Measurements from ENCODE around the gene ZBTB4.

The ZBTB4 gene

GRCh38 chr17:7508145-7508544 lies 28.7 kb upstream of the ZBTB4 start:
- TF ChIP-seq CTCF (IDR thresholded peaks at IDR 0.05): no peak
- H3K4me1 ChIP-seq (ENCODE audit: control insufficient read depth in 1 of 2, insufficient read depth in 1 of 2, low read depth in 1 of 2, low read length in 1 of 2): no peaks in the 10 kb centered on the region
- peaks cover 100% of the 10 kb centered on the region for H3K36me3 ChIP-seq

GRCh38 chr17:7503521-7503920 lies 24.1 kb upstream of the ZBTB4 start:
- H3K4me1 ChIP-seq (ENCODE audit: control insufficient read depth in 1 of 2, insufficient read depth in 1 of 2, low read depth in 1 of 2, low read length in 1 of 2): no peaks in the 10 kb centered on the region
- no peak overlapping the region for H3K4me3 ChIP-seq (ENCODE audit: low read depth in 1 of 2, low read length in 1 of 2)
- no peak for TF ChIP-seq CTCF (IDR thresholded peaks at IDR 0.05)
- H3K27ac ChIP-seq: no peak overlapping the region
- H3K27me3 ChIP-seq: no peaks in the 10 kb centered on the region
- peaks cover 100% of the 10 kb centered on the region for H3K36me3 ChIP-seq
- no peaks in the 10 kb centered on the region for H3K9me3 ChIP-seq

More at GRCh38 chr17:7508145-7508544, 28.7 kb upstream of the ZBTB4 start:
- H3K4me3 ChIP-seq (ENCODE audit: low read depth in 1 of 2, low read length in 1 of 2): no peak overlapping the region
- H3K9me3 ChIP-seq: no peaks in the 10 kb centered on the region
- no peaks in the 10 kb centered on the region for H3K27me3 ChIP-seq
- H3K27ac ChIP-seq: no peak overlapping the region

- peaks cover 100% of the 10 kb centered on the region for H3K36me3 ChIP-seq
- no peaks in the 10 kb centered on the region for H3K4me1 ChIP-seq (ENCODE audit: control insufficient read depth in 1 of 2, insufficient read depth in 1 of 2, low read depth in 1 of 2, low read length in 1 of 2)
- no peak overlapping the region for H3K4me3 ChIP-seq (ENCODE audit: low read depth in 1 of 2, low read length in 1 of 2)
- no peaks in the 10 kb centered on the region for H3K27me3 ChIP-seq
- no peak overlapping the region for H3K27ac ChIP-seq
- TF ChIP-seq CTCF (IDR thresholded peaks at IDR 0.05): no peak
- no peaks in the 10 kb centered on the region for H3K9me3 ChIP-seq
Measured at GRCh38 chr17:7502987-7503386, 23.6 kb upstream of the ZBTB4 start.

GRCh38 chr17:7502171-7502847 lies 22.9 kb upstream of the ZBTB4 start:
- Histone ChIP-seq H3K27ac (no peak overlapping the region), H3K9me3 (no peaks in the 10 kb centered on the region), H3K4me1 (ENCODE audit: control insufficient read depth in 1 of 2, insufficient read depth in 1 of 2, low read depth in 1 of 2, low read length in 1 of 2) (no peaks in the 10 kb centered on the region), H3K4me3 (ENCODE audit: low read depth in 1 of 2, low read length in 1 of 2) (no peak overlapping the region), H3K27me3 (no peaks in the 10 kb centered on the region), H3K36me3 (peaks cover 100% of the 10 kb centered on the region)
- TF ChIP-seq CTCF (IDR thresholded peaks at IDR 0.05): no peak

GRCh38 chr17:7501729-7502128 lies 22.3 kb upstream of the ZBTB4 start:
- Histone ChIP-seq H3K4me3 (ENCODE audit: low read depth in 1 of 2, low read length in 1 of 2) (no peak overlapping the region), H3K27me3 (no peaks in the 10 kb centered on the region), H3K27ac (no peak overlapping the region), H3K4me1 (ENCODE audit: control insufficient read depth in 1 of 2, insufficient read depth in 1 of 2, low read depth in 1 of 2, low read length in 1 of 2) (no peaks in the 10 kb centered on the region), H3K36me3 (peaks cover 100% of the 10 kb centered on the region), H3K9me3 (no peaks in the 10 kb centered on the region)
- TF ChIP-seq CTCF (IDR thresholded peaks at IDR 0.05): no peak

All from neutrophil (primary cell).